A549 treated with AZD2906 at 1 μM for 4 hours (cell line): ENCODE measurements around the gene PSMD4. TPM values are rescaled to one million over a fixed set of nuclear protein-coding genes. Genes with fewer than 3 reads are reported as not detected.

Source experiments
- total RNA-seq: library from RNA; stranded (reverse); fragments of 200-300 nt; extraction: Qiagen RNA extraction; gene quantifications from 5 replicates; pipeline ENCODE4 v1.2.3, GENCODE V29; 2022

Gene PSMD4
- 156 to 191 TPM (median 190 TPM) in 5 replicates for total RNA-seq

DNA sequence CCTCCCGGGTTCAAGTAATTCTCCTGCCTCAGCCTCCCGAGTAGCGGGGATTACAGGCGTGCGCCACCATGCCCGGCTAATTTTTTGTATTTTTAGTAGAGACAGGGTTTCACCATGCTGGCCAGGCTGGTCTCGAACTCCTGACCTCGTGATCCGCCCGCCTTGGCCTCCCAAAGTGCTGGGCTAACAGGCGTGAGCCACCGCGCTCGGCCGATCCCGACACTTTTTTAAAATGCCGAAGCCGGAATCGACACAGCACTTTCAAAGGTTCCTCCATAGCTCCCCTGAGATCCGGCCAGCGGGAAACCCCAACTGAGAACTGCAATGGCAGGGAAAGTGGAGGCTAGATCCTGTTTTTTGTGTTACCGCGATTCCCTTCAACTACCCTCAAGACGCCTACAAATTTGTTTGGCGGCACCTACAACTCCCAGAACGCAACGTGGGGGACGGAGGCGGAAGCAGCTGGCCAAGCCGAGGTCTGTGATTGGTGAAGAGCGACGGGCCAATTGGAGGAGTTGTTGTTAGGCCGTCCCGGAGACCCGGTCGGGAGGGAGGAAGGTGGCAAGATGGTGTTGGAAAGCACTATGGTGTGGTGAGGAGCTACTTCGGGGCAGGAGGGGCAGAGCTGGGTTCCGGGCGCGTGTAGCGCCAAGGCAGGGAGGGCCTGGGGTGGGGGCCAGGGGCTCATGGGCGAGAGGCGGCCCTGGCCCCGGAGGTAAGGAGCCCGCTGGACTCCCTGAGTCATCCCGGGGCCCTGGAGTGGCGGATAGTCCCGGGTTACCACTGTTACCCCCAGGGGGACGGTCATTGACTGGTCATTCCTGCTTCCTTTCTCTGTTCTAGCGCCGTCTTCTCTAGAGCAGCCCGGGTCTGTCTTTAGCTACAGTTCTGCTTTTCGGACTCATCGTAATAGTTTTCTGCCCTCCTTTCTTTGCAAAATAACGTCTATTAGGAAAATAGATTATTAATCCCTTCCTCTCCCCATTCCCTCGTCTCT, at the start of gene PSMD4:
PSMD4 (plus strand) TSS at position 518 of the 997 bp plus-strand sequence; CDS start at position 567, 49 bp downstream.

GRCh38 chr1:151281969-151282882, 27.7 kb downstream of the PSMD4 start, which contains the start of gene ZNF687:
Gene ZNF687, plus strand, starts transcription at chr1:151282299. Its CDS starts 3,993 bp downstream, at chr1:151286292.

Other genes with a start within 250 kb of the PSMD4 start
- gene MINDY1, start 247.8 kb upstream of the PSMD4 start, total RNA-seq = 2.4 to 3.5 TPM (median 3.1 TPM) in 5 replicates
- gene PRUNE1, start 246.3 kb upstream of the PSMD4 start, total RNA-seq = 12.1 to 17.8 TPM (median 16.5 TPM) in 5 replicates
- gene BNIPL, start 218.1 kb upstream of the PSMD4 start, total RNA-seq = 0.04 to 0.16 TPM (median 0.15 TPM) in 5 replicates
- 5.4 to 7.8 TPM (median 6.7 TPM) in 5 replicates for gene C1orf56, start 207.0 kb upstream of the PSMD4 start, total RNA-seq
- gene CDC42SE1, start 195.1 kb upstream of the PSMD4 start, total RNA-seq = 74.5 to 87.3 TPM (median 78.1 TPM) in 5 replicates
- 12.0 to 14.2 TPM (median 13.9 TPM) in 5 replicates for gene MLLT11, start 194.3 kb upstream of the PSMD4 start, total RNA-seq
- gene GABPB2, start 184.0 kb upstream of the PSMD4 start, total RNA-seq = 2.5 to 3.3 TPM (median 2.9 TPM) in 5 replicates
- gene SEMA6C, start 108.1 kb upstream of the PSMD4 start, total RNA-seq = 1.2 to 2.4 TPM (median 1.8 TPM) in 5 replicates
- gene TNFAIP8L2, start 98.1 kb upstream of the PSMD4 start, total RNA-seq = not detected in 5 replicates
- gene LYSMD1, start 88.8 kb upstream of the PSMD4 start, total RNA-seq = 5.1 to 7.6 TPM (median 5.9 TPM) in 5 replicates
- gene SCNM1, start 88.6 kb upstream of the PSMD4 start, total RNA-seq = 44.2 to 52.2 TPM (median 45.8 TPM) in 5 replicates
- 0.24 to 0.29 TPM (median 0.28 TPM) in 3 of 5 replicates, not detected in the others for gene TMOD4, start 78.8 kb upstream of the PSMD4 start, total RNA-seq
- 45.3 to 64.3 TPM (median 46.2 TPM) in 5 replicates for gene VPS72, start 64.5 kb upstream of the PSMD4 start, total RNA-seq
- 49.3 to 62.2 TPM (median 52.8 TPM) in 5 replicates for gene PIP5K1A, start 56.2 kb upstream of the PSMD4 start, total RNA-seq
- 12.3 to 15.7 TPM (median 13.9 TPM) in 5 replicates for gene ZNF687, start 27.6 kb downstream of the PSMD4 start, total RNA-seq
- 23.7 to 25.2 TPM (median 24.4 TPM) in 5 replicates for gene PI4KB, start 72.7 kb downstream of the PSMD4 start, total RNA-seq
- 18.1 to 21.5 TPM (median 20.6 TPM) in 5 replicates for gene RFX5, start 92.5 kb downstream of the PSMD4 start, total RNA-seq
- gene SELENBP1, start 118.0 kb downstream of the PSMD4 start, total RNA-seq = 6.4 to 8.5 TPM (median 7.8 TPM) in 5 replicates
- 352 to 444 TPM (median 418 TPM) in 5 replicates for gene PSMB4, start 144.8 kb downstream of the PSMD4 start, total RNA-seq
- 18.4 to 21.7 TPM (median 19.6 TPM) in 5 replicates for gene POGZ, start 204.8 kb downstream of the PSMD4 start, total RNA-seq